Kidney epithelial cell (primary cell): Measurements from ENCODE around the gene SLC23A2. TPM values are rescaled to one million over a fixed set of nuclear protein-coding genes. Genes with fewer than 3 reads are reported as not detected.
A peak's percentile ranks its signal among the peaks of the same experiment; 100 is the strongest.

Source experiments
- DNase-seq: peaks from one replicate; pipeline ENCODE4 v3.0.0-alpha.2; 2010; ENCODE audit warnings: low read depth
- H3K27me3 ChIP-seq: 2 replicates; pipeline ENCODE4 v1.6.0; 2011; ENCODE audit warnings: low read length; ENCODE audit not compliant: control insufficient read depth, insufficient read depth
- H3K36me3 ChIP-seq: 2 replicates; pipeline ENCODE4 v1.5.1; 2011; ENCODE audit warnings: low read length; ENCODE audit not compliant: control insufficient read depth, insufficient read depth
- H3K4me3 ChIP-seq: 2 replicates; pipeline ENCODE4 v1.5.1; 2011; ENCODE audit warnings: low read depth, mild to moderate bottlenecking, control low read depth, low read length
- CTCF ChIP-seq: IDR thresholded peaks from 2 replicates; pipeline ENCODE4 v1.5.1; 2011; ENCODE audit warnings: mild to moderate bottlenecking, moderate library complexity, low read length, control low read depth, inconsistent platforms; ENCODE audit not compliant: insufficient read depth, poor library complexity, severe bottlenecking
- total RNA-seq: library from RNA; depleted of rRNA; stranded (reverse); fragments of >200 nt; gene quantifications from 2 replicates; pipeline ENCODE4 v1.2.3, GENCODE V29; 2015

SLC23A2 gene
- total RNA-seq, 1 donor from 2014 or later, result 21.4 TPM

GRCh38 chr20:4829514-4830215 lies 171.6 kb downstream of the SLC23A2 start:
- TF ChIP-seq CTCF, result no peak
- DNase-seq, result no peak
- H3K4me3 ChIP-seq, result no peak overlapping the region
- H3K27me3 ChIP-seq, result peaks cover 2% of the 10 kb centered on the region
- H3K36me3 ChIP-seq, result no peaks in the 10 kb centered on the region

GRCh38 chr20:4828830-4829513 lies 172.3 kb downstream of the SLC23A2 start:
- DNase-seq, result no peak
- Histone ChIP-seq H3K27me3 (peaks cover 2% of the 10 kb centered on the region), H3K4me3 (no peak overlapping the region), H3K36me3 (no peaks in the 10 kb centered on the region)
- no peak for TF ChIP-seq CTCF

- DNase-seq, result no peak
- H3K36me3 ChIP-seq, result no peaks in the 10 kb centered on the region
- peaks cover 5% of the 10 kb centered on the region for H3K27me3 ChIP-seq
- H3K4me3 ChIP-seq, result no peak overlapping the region
- no peak for TF ChIP-seq CTCF
Measured at GRCh38 chr20:4821590-4821989, 179.7 kb downstream of the SLC23A2 start.

- Histone ChIP-seq H3K4me3 (no peak overlapping the region), H3K27me3 (peaks cover 5% of the 10 kb centered on the region), H3K36me3 (no peaks in the 10 kb centered on the region)
- DNase-seq, result peak; percentile 41
- no peak for TF ChIP-seq CTCF
Measured at GRCh38 chr20:4820806-4821518, 180.3 kb downstream of the SLC23A2 start.

GRCh38 chr20:4819901-4820300 lies 181.4 kb downstream of the SLC23A2 start:
- H3K27me3 ChIP-seq, result peaks cover 5% of the 10 kb centered on the region
- no peak overlapping the region for H3K4me3 ChIP-seq
- DNase-seq, result no peak
- no peak for TF ChIP-seq CTCF
- H3K36me3 ChIP-seq, result no peaks in the 10 kb centered on the region
